ENCODE results near the gene MNX1.

- TF ChIP-seq CTCF (IDR thresholded peaks at IDR 0.05), result no peak
- TF ChIP-seq POLR2A (IDR thresholded peaks at IDR 0.05; ENCODE audit: low read depth), result no peak
- TF ChIP-seq POLR2AphosphoS5 (IDR thresholded peaks at IDR 0.05), result no peak
- TF ChIP-seq EP300 (IDR thresholded peaks at IDR 0.05), result no peak
These were observed 480 bp downstream of the MNX1 start for GRCh38 chr7:157009778-157010587.
